ENCODE measurements around the gene ZFYVE28.

GRCh38 chr4:2271279-2272025 is 147.0 kb downstream of the ZFYVE28 start:
- TF ChIP-seq GATA2 (IDR thresholded peaks at IDR 0.05; ENCODE audit: low read depth, low read length) = no peak
- TF ChIP-seq GATA3 (IDR thresholded peaks at IDR 0.05; ENCODE audit: low read depth, low read length) = no peak

Measured in SH-SY5Y (cell line).